ENCODE results near the gene CHCHD4.

GRCh38 chr3:14128724-14129123 is 4.1 kb upstream of the CHCHD4 start:
- TF ChIP-seq POLR2A (IDR thresholded peaks at IDR 0.05; ENCODE audit: low read depth) (no peak), CTCF (IDR thresholded peaks at IDR 0.05) (no peak)
